Muscle of leg (tissue), 11 donors: ENCODE results near the gene SLN. TPM values are rescaled to one million over a fixed set of nuclear protein-coding genes. Genes with fewer than 3 reads are reported as not detected.

Experiments
- DNase-seq: peaks from one replicate; pipeline ENCODE4 v3.0.0; 2013
- H3K27ac ChIP-seq: one replicate; pipeline ENCODE4 v1.5.1; 2013; ENCODE audit warnings: mild to moderate bottlenecking, low read length, control low read depth
- H3K27me3 ChIP-seq: one replicate; pipeline ENCODE4 v1.6.1; 2013; ENCODE audit warnings: low read length; ENCODE audit not compliant: control insufficient read depth, insufficient read depth
- H3K36me3 ChIP-seq: one replicate; pipeline ENCODE4 v1.6.1; 2013; ENCODE audit warnings: low read length; ENCODE audit not compliant: control insufficient read depth, insufficient read depth
- H3K4me1 ChIP-seq: one replicate; pipeline ENCODE4 v1.6.1; 2013; ENCODE audit warnings: low read length; ENCODE audit not compliant: control insufficient read depth, insufficient read depth
- H3K4me3 ChIP-seq: one replicate; pipeline ENCODE4 v1.5.1; 2013; ENCODE audit warnings: low read length, control low read depth
- H3K9me3 ChIP-seq: replicated peaks from 2 replicates; pipeline ENCODE4 v1.6.1; 2013; ENCODE audit warnings: low read depth, low read length; ENCODE audit not compliant: control insufficient read depth
- WGBS: methylation state at CpG from one replicate; pipeline ENCODE4 v1.1.5; 2013; ENCODE audit warnings: missing lambda C conversion rate; ENCODE audit not compliant: insufficient coverage; 5-methylcytosine and 5-hydroxymethylcytosine counted together
- polyA plus RNA-seq, 8 donors: library from polyadenylated mRNA; unstranded; fragments of 120-200 nt; gene quantifications; one replicate each; pipeline versions ENCODE4 v1.2.1 to v1.2.3, GENCODE V29; 2013; ENCODE audit warnings: inconsistent platforms in 1 of 8, low replicate concordance in 1 of 8; ENCODE audit not compliant: insufficient read length in 8 of 8, insufficient read depth in 1 of 8
- total RNA-seq: library from RNA; stranded (reverse); fragments of 120-200 nt; gene quantifications from one replicate; pipeline ENCODE4 v1.2.4, GENCODE V29; 2013

SLN gene
- total and polyA plus RNA-seq, 9 donors: 1,125 to 3,037 (median 2,095) TPM

DNA sequence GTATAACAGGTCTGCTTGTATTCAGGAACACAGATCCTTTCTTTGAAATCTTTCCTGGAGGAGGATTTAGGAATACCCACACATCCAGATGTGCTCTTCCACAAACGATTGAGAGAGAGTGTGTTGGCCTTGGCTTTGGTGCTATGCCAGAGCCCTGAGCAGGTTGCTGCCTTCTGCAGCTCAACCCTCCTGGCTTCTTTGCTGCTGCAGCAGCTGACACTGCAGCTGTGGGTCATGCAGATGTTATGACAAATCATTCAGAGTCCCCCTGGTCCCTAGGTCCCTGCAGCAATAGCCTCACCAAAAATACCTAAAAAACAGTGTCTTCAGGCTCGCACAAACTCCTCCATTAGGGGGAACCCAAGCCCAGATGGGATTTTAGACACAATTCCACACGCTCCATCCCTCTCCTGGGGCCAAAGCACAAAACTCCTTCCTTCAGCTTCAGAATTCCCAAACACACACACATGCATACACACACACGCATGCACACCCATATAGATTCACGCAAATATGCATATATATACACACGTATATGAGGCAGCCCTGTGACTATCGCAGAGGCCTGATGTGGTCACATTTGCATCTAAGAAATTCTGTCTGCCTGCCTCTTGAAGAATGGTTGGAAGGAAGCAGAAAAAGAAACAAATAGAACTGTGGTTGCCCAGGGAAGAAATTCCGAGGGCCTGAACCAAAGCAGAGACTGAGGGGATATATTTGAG lies 35.4 kb downstream of the SLN start:
- DNase-seq: peak; percentile 39
- Histone ChIP-seq H3K36me3 (no peaks in the 10 kb centered on the region), H3K27me3 (no peaks in the 10 kb centered on the region), H3K4me1 (peaks cover 8% of the 10 kb centered on the region), H3K27ac (no peak overlapping the region), H3K9me3 (no peaks in the 10 kb centered on the region), H3K4me3 (no peak overlapping the region)
- WGBS: 54% methylated on average over 5 of the region's 8 CpGs

DNA sequence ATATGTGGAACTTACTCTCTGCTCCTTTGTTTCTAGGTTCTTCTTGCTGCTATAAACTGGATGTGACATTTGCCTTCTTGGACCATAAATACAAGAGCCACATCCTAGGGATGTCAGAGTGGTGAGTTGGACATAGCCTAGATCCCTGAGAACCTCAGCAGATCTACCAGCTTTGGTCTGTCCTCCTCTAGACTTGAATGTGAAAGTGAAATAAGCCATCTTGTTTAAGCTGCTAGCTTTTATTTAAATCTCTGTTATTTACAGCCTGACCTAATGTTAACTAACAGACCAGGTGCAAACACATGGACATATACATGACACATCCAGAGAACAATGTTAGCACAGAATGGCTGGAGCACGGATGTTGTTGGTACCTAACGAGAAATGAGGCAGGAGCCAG lies 36.0 kb downstream of the SLN start:
- Histone ChIP-seq H3K4me3 (no peak overlapping the region), H3K4me1 (peaks cover 8% of the 10 kb centered on the region), H3K27ac (no peak overlapping the region), H3K9me3 (no peaks in the 10 kb centered on the region), H3K36me3 (no peaks in the 10 kb centered on the region), H3K27me3 (no peaks in the 10 kb centered on the region)
- DNase-seq: no peak
- no CpG with 5 or more reads among the region's 2 CpGs for WGBS

DNA sequence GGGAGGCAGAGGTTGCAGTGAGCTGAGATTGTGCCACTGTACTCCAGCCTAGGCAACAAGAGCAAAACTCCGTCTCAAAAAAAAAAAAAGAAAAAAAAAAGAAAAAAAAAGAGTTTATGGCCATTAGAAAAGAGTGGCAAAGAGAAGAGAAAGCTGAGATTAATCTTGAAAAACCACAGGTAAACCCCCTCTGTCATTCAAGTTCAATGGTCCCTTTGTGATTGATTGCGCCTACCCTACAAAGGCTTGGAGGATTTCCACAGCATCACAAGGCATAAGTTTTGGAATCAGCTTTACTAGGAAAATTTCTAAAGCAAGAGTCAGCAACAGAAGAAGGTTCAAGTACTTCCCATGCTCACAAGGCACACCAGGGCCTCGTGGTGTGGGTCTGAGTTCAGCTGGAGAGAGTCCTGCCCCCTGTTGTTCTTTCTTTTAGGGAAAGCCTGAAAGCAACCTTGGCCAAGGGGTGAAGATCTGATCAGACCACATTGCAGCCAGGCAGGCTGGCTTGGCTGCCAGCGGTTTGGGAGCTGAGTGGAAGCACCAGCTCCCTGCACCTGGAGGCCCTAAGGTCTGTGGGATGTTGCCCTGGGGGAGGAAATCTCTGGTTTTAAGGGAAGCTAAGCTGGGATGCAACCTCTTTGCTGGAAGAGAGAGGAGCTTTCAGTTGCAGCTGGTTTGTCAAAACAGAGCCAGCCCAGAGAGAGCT lies 41.8 kb downstream of the SLN start:
- Histone ChIP-seq H3K4me1 (peaks cover 17% of the 10 kb centered on the region), H3K27me3 (no peaks in the 10 kb centered on the region), H3K36me3 (no peaks in the 10 kb centered on the region), H3K4me3 (no peak overlapping the region), H3K27ac (no peak overlapping the region), H3K9me3 (no peaks in the 10 kb centered on the region)
- WGBS: 6% methylated on average over 2 of the region's 4 CpGs
- peak; percentile 30 for DNase-seq

DNA sequence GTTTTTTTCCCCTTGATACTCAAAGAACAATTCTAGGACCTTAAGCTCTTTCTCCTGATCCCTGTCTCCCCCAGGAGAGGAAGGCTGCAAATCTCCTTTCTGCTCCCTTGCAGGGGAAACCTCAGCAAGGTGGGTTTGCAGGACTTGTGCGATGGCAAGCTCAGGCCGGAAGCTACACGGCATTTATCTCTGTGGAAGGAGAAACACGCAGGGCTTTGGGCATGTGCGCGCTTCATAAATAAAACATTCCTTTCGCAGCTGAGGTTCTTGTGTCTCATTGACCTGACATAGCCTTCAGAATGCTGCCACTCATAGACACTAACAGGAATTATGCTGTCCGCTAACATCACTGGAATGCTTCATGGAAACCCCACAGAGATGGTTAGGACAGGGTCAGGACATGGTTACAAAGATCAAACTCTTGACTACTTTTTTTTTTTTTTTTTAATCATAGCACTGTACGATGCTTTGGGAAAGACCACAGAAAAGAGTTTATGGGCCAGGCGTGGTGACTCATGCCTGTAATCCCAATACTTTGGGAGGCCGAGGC lies 42.6 kb downstream of the SLN start:
- Histone ChIP-seq H3K27me3 (no peaks in the 10 kb centered on the region), H3K4me1 (peaks cover 22% of the 10 kb centered on the region), H3K36me3 (no peaks in the 10 kb centered on the region), H3K9me3 (no peaks in the 10 kb centered on the region), H3K4me3 (no peak overlapping the region), H3K27ac (no peak overlapping the region)
- no peak for DNase-seq
- WGBS: 66% methylated on average over 5 of the region's 11 CpGs

DNA sequence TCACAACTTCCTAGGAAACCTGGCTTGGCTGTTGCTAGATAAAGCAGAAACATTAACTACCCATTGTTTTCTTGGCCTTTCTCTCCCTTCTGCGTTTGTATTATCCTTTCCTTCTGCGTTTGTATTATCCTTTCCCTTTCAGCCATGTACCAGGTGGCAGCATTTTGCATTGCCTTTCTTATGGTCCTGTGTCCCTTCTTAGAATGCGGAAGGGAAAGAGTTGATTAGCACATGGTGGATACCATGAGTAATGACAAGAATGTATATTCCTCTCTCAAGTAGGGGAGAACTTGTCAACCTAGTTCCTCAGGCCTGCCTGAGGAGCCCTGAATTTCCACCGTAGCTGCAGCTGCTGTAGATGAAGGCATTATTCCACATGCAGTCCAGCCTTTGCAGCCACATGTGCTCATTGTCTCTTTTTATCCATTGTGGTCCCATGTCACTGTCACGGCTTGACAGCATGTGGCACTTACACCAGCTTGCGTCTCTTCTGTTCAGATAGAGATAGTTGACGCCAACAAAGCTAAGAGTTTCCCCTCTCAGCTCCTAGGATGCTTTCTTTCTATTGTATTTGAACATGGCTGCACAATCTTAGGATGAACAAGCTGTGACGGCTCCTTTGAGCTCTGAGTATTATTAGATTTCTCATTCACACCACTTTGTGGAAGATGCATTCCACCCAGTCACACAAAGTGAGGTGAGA lies 44.8 kb downstream of the SLN start:
- Histone ChIP-seq H3K27ac (no peak overlapping the region), H3K9me3 (no peaks in the 10 kb centered on the region), H3K4me3 (no peak overlapping the region), H3K36me3 (no peaks in the 10 kb centered on the region), H3K27me3 (no peaks in the 10 kb centered on the region), H3K4me1 (peaks cover 24% of the 10 kb centered on the region)
- 68% methylated on average over 3 of the region's 8 CpGs for WGBS
- no peak for DNase-seq

DNA sequence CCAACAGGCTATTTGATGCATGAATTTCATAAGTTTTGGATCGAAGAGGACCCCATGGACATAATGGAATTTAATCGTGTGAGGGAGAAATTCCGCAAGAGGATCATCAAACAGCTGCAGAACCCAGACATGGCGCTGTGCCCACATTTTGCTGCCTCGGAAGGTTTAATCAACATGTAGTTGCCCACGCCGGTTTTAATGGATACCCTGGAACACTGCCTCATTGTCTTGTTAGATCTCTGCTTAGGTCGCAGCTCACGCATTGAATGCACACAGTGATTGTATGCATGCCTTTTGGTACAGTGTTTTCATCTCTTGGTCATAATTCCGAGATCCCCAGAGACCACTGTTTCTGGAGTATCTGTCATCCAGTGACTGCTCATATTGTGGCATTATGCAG lies 46.8 kb downstream of the SLN start:
- 61% methylated on average over 8 of the region's 10 CpGs for WGBS
- DNase-seq: peak; percentile 71

DNA sequence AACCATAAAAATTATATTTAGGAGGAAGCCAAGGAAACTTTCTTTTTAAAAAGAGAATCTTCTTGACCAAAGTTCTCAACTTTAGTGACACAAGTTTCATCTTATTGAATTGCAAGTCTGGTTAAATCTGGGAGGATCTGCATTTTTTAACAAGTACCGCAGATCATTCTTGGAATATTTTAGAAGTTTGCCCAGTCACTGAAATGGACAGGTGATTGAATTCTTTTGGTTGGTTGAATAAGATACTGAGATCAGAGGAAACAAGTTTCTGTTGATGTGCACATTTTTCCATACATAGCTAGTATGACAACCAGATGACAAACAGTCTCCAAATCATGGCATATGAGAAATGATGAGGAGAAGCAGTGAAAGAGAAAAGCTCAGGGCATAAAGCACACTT lies 50.2 kb downstream of the SLN start:
- Histone ChIP-seq H3K4me1 (peaks cover 12% of the 10 kb centered on the region), H3K27me3 (no peaks in the 10 kb centered on the region), H3K4me3 (no peak overlapping the region), H3K36me3 (no peaks in the 10 kb centered on the region), H3K9me3 (no peaks in the 10 kb centered on the region), H3K27ac (no peak overlapping the region)
- no peak for DNase-seq
- WGBS: no CpG with 5 or more reads among the region's 1 CpG

More for the DNA sequence above, 46.8 kb downstream of the SLN start:
- H3K27me3 ChIP-seq: no peaks in the 10 kb centered on the region
- no peak overlapping the region for H3K4me3 ChIP-seq
- peaks cover 20% of the 10 kb centered on the region for H3K4me1 ChIP-seq
- H3K9me3 ChIP-seq: no peaks in the 10 kb centered on the region
- no peaks in the 10 kb centered on the region for H3K36me3 ChIP-seq
- H3K27ac ChIP-seq: no peak overlapping the region

DNA sequence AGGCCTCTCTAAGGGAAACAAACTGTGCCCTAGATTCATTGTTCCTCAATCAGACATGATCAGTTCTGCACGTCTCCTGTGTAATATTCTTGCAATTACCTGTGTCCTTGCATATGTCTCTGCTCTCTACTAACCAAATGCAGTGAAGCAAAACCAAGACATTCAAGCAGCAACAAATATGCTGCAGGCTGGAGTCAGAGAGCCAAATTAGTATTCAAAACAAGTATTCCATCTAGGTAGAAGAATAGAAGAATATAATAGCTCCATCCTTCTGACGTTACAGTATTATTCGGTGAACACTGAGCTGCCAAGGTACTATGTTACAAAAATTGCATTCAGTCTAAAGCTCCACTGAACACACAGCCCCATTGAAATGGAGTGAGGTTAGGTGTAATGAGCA lies 51.8 kb downstream of the SLN start:
- DNase-seq: no peak
- no peaks in the 10 kb centered on the region for H3K9me3 ChIP-seq
- no CpG with 5 or more reads among the region's 3 CpGs for WGBS
- H3K27me3 ChIP-seq: no peaks in the 10 kb centered on the region
- no peak overlapping the region for H3K4me3 ChIP-seq
- H3K36me3 ChIP-seq: no peaks in the 10 kb centered on the region
- peaks cover 7% of the 10 kb centered on the region for H3K4me1 ChIP-seq
- H3K27ac ChIP-seq: no peak overlapping the region

DNA sequence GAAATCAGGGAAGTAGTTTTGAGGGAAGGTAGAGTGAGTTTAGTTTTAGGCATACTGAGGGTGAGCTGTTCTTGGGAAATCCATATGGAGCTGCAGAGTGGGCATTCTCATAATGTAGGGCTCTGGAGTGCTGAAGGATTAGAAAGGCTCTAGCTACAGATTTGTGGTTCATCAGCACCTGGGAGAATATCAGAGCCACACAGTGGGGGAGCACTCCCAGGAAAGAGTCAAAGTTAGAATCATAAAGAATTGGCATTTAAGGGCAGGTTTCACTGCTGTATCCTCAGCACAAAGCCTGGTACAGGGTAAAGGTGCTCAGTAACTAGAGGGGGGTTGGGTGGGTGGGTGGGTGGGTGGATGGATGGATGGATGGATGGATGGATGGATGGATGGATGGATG lies 52.5 kb downstream of the SLN start:
- Histone ChIP-seq H3K4me3 (no peak overlapping the region), H3K4me1 (peaks cover 2% of the 10 kb centered on the region), H3K27me3 (no peaks in the 10 kb centered on the region), H3K9me3 (no peaks in the 10 kb centered on the region), H3K27ac (no peak overlapping the region), H3K36me3 (no peaks in the 10 kb centered on the region)
- DNase-seq: no peak
